Lower leg skin (tissue), 4 donors: ENCODE data around the gene SLC2A4. TPM values are rescaled to one million over a fixed set of nuclear protein-coding genes. Genes with fewer than 3 reads are reported as not detected.

Experiments
- DNase-seq, 2 donors: peaks; one replicate each; pipeline ENCODE4 v3.0.0-alpha.2; 2019; ENCODE audit warnings: low spot score in 2 of 2
- H3K4me3 ChIP-seq: fragments of 200-600 bp; sonication (generic); 2 replicates; pipeline ENCODE4 v1.5.1; 2017; ENCODE audit warnings: mild to moderate bottlenecking, low read depth; ENCODE audit not compliant: poor library complexity, severe bottlenecking
- CTCF ChIP-seq, 3 donors: fragments of 450-650 bp; IDR thresholded peaks; one replicate each; pipeline ENCODE4 v1.5.1; 2016; ENCODE audit warnings: antibody characterized with exemption in 3 of 3, mild to moderate bottlenecking in 3 of 3, moderate library complexity in 2 of 3
- POLR2A ChIP-seq, 2 donors: fragments of 450-650 bp; IDR thresholded peaks; one replicate each; pipeline ENCODE4 v1.6.1; 2016 to 2017; ENCODE audit warnings: antibody characterized with exemption in 2 of 2, mild to moderate bottlenecking in 1 of 2, moderate library complexity in 1 of 2
- WGBS, 2 donors: methylation state at CpG; one replicate each; pipeline ENCODE4 v1.1.5; 2018; 5-methylcytosine and 5-hydroxymethylcytosine counted together
- intact Hi-C: fragments of 100-400 bp; cut with DNase I; formaldehyde crosslinking; loops from one replicate; pipeline ENCODE4 v1.15.0; 2023; ENCODE audit warnings: low total_unique reads
- total RNA-seq, 4 donors: library from RNA; depleted of rRNA; stranded (reverse); fragments of >200 nt; gene quantifications; one replicate each; pipeline ENCODE4 v1.1.0, GENCODE V29; 2016

Gene SLC2A4
- total RNA-seq, 4 donors from 2014 or later: 4.3 to 13.6 (median 8.4) TPM

DNA sequence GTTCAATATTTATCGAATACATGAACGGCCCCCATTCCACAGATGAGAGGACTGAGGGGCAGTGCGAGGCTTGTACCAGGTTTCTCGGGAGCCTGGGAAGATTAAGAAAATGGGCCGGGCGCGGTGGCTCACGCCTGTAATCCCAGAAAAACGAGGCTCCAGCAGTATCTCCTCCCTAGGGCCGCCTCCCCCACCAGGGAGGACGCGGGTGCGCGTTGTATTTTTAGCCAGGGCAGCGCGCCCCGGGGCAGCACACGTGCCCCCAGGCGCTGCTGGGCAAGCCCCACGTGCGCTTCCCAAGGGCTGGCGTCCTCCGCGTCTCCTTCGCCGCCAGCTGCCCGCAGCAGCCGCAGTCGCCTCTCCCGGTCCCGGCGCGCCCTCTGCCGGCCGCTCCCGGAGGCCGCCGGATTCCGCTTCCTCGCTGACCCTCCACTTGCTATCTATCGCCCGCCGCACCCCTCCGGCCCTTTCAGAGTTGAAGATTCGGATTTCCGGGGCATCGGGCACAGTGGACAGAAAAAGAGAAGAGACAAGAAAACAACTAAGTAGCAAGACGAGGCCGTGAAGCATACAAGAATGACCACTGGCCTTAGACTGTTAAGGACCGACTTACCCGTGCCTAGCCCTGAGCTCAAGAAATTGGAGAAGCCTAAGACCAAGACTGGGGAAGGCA, 14.8 kb downstream of the SLC2A4 start:
- 2 to 3% methylated on average over 49 to 50 of the region's 51 CpGs for WGBS, 2 donors
- no peak overlapping the region for H3K4me3 ChIP-seq
- TF ChIP-seq CTCF (IDR thresholded peaks at IDR 0.05): peak in 1 of 3 donors; percentile 72
- no peak for TF ChIP-seq POLR2A (IDR thresholded peaks at IDR 0.05)
- peak; percentile 69 to 96 for DNase-seq
- intact Hi-C loops: no loop called here

DNA sequence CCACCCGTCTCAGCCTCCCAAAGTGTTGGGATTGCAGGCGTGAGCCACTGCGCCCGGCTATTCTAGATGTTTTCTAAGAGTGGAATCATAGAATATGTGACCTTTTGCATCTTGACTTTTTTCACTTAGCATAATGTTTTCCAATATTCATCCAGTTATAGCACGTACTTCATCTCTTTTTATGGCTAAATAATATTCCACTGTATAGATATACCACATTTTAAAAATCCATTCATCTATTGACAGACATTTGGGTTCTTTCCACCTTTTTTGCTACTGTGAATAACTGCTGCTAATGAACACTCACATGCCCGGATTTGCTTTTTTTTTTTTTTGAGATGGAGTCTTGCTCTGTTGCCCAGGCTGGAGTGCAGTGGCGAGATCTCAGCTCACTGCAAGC, 22.7 kb downstream of the SLC2A4 start:
- DNase-seq: no peak
- no peak for TF ChIP-seq POLR2A (IDR thresholded peaks at IDR 0.05)
- TF ChIP-seq CTCF (IDR thresholded peaks at IDR 0.05): no peak
- H3K4me3 ChIP-seq: no peak overlapping the region
- WGBS, 2 donors: 95% methylated on average over 7 of the region's 7 CpGs
- intact Hi-C loops: no loop called here

GRCh38 chr17:7306911-7307685, 25.6 kb downstream of the SLC2A4 start, which contains the start of gene EIF5A:
TSS of gene EIF5A (plus strand) at chr17:7307628. CDS start at chr17:7309636, 2,008 bp downstream.
- peak; percentile 100 for DNase-seq
- H3K4me3 ChIP-seq: peak within 1 kb of the TSS; percentile 85
- 0% methylated on average over 55 to 64 of the region's 64 CpGs for WGBS, 2 donors
- no peak for TF ChIP-seq POLR2A (IDR thresholded peaks at IDR 0.05)
- no peak for TF ChIP-seq CTCF (IDR thresholded peaks at IDR 0.05)
- intact Hi-C loops: no loop called here

DNA sequence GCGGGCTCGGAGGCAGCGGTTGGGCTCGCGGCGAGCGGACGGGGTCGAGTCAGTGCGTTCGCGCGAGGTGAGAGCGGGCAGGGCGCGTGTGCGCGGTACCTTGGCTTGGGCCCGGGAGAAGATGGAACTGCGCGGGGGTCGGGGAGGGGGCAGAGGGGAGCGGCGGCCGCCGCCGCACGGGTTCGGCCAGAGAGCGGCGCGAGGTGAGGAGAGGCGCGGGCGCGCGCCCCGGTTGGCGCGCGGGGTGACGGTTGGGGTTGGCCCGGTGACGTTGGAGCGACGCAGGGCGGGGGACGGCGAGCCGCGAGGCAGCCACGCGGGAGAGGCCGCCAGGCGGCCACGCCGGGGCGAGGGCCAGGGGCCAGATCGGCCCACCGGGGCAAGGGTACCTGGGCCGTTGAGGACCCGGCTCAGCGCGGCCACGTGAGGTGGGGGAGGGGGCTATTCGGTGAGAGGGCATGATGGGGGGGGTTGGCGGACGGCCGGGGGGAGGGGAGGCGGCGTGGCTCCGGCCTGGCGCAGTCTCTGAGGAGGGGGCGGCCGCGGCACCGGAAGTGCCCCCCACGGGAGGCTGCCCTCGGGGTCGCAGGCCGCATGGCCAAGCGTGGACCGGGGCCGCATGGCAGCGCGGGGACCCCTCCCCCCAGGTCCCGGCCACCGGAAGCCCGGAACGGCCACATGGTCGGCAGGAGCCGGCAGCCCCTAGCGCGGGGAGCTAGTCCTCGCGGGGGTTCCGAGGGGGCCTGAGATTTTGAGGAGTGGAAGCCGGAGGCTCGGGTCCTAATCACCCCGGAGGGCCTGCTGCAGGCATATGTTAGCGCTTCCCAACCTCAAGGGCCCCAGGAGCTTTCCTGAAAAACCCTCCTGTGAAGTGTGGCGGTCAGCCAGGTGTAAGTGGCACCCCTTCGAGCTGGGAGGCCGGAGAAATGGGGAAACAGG, 26.4 kb downstream of the SLC2A4 start:
- 0 to 1% methylated on average over 57 to 72 of the region's 104 CpGs for WGBS, 2 donors
- TF ChIP-seq POLR2A (IDR thresholded peaks at IDR 0.05) (peak in 1 of 2 donors; percentile 41), CTCF (IDR thresholded peaks at IDR 0.05) (no peak)
- H3K4me3 ChIP-seq: peak overlapping the region; percentile 85
- peak in 1 of 2 donors; percentile 48 for DNase-seq
- intact Hi-C loops: no loop called here

DNA sequence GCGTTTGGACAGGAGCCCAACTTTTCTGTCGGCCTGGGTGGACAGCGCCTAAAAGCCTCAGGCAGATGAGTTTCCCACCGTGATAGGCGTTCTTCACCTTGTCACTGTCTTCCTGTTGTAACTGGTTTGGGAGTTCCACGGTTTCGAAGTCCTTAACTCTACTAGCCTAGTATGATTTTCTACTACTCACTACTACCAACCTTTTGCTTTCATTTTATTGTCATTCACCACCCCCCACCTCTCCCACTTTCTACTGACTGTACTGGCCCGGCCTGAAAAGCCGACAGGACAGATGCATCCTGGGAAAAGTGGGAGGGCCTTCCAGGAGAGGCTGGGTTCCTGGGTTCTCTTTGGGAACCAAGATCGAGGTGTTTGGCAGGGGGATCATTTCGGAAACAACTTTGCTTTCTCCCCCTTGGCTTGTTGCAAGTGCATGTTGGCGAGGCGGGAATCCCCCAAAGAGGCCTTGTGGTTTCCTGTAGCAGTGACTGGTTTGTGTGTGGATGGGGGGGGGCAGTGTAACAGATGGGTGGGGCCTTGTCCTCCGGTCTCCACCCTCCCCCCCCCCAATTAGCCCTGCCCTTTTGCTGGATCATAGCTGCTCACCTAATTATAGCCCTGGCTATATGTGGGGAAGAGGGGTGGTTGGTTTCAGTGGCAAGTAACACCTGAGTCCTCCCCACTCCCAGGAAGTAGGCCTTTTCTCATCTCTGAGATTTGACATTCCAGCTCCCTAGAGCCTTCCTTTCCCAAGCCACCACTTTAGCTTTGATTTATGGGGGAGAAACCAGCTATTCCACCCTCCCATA, 27.3 kb downstream of the SLC2A4 start:
- intact Hi-C loops: no loop called here
- H3K4me3 ChIP-seq: peak overlapping the region; percentile 85
- peak; percentile 88 to 96 for DNase-seq
- TF ChIP-seq POLR2A (IDR thresholded peaks at IDR 0.05) (no peak), CTCF (IDR thresholded peaks at IDR 0.05) (no peak)
- WGBS, 2 donors: 0 to 1% methylated on average over 14 of the region's 14 CpGs
